GM18499 (cell line): ENCODE measurements around the gene JAKMIP1.

Experiments
- ATAC-seq: cut with Tn5 transposase; IDR thresholded peaks from one replicate; pipeline ENCODE4 v1.9.1; 2021; ENCODE audit warnings: moderate number of reproducible peaks; ENCODE audit not compliant: insufficient read depth, unreplicated experiment

JAKMIP1 gene

GRCh38 chr4:6205567-6205931, 5.2 kb upstream of the JAKMIP1 start:
- no peak for ATAC-seq

GRCh38 chr4:6204871-6205566, 4.7 kb upstream of the JAKMIP1 start:
- ATAC-seq = no peak

- ATAC-seq = no peak
These were observed 3.7 kb upstream of the JAKMIP1 start for GRCh38 chr4:6204098-6204497.

- no peak for ATAC-seq
These were observed 1.3 kb upstream of the JAKMIP1 start for GRCh38 chr4:6201580-6202091.

- no peak for ATAC-seq
These were observed 593 bp upstream of the JAKMIP1 start for GRCh38 chr4:6200922-6201362.

GRCh38 chr4:6199422-6199921, 877 bp downstream of the JAKMIP1 start:
- ATAC-seq = no peak

GRCh38 chr4:6198768-6199421, 1.5 kb downstream of the JAKMIP1 start:
- no peak for ATAC-seq

- no peak for ATAC-seq
These were observed 2.1 kb downstream of the JAKMIP1 start for GRCh38 chr4:6198278-6198677.

GRCh38 chr4:6197433-6198174, 2.7 kb downstream of the JAKMIP1 start:
- ATAC-seq = no peak

- ATAC-seq = no peak
These were observed 3.5 kb downstream of the JAKMIP1 start for GRCh38 chr4:6196871-6197270.

- no peak for ATAC-seq
These were observed 4.0 kb downstream of the JAKMIP1 start for GRCh38 chr4:6196324-6196723.

GRCh38 chr4:6195602-6196319, 4.6 kb downstream of the JAKMIP1 start:
- no peak for ATAC-seq

GRCh38 chr4:6194458-6195195, 5.7 kb downstream of the JAKMIP1 start:
- ATAC-seq = no peak

- no peak for ATAC-seq
These were observed 7.0 kb downstream of the JAKMIP1 start for GRCh38 chr4:6193399-6193798.

- ATAC-seq = no peak
These were observed 8.1 kb downstream of the JAKMIP1 start for GRCh38 chr4:6192245-6192644.

- no peak for ATAC-seq
These were observed 8.8 kb downstream of the JAKMIP1 start for GRCh38 chr4:6191448-6192130.

GRCh38 chr4:6190486-6190885, 9.9 kb downstream of the JAKMIP1 start:
- no peak for ATAC-seq

GRCh38 chr4:6189511-6189910, 10.8 kb downstream of the JAKMIP1 start:
- ATAC-seq = no peak

GRCh38 chr4:6188687-6189305, 11.6 kb downstream of the JAKMIP1 start:
- no peak for ATAC-seq
